DMS 273 treated with DMSO at 0.1 percent for 48 hours (cell line): Measurements from ENCODE around the gene SVOPL.
"Not testable (repeated sequence)": the region's sequence is repeated elsewhere in the genome, so short reads cannot be mapped to it uniquely, and the experiment has no call there.

Experiments used
- DNase-seq: peaks from one replicate; lab custom pipeline; 2025; lab: John Stamatoyannopoulos, UW

The SVOPL gene

GRCh38 chr7:138700857-138701536, at the start of gene SVOPL:
Gene SVOPL, minus strand, starts transcription at chr7:138701362. Its CDS starts 22,317 bp downstream, at chr7:138679045.
- DNase-seq, result no peak

GRCh38 chr7:138750473-138750872, 49.3 kb upstream of the SVOPL start:
- no peak for DNase-seq

- no peak for DNase-seq
These were observed 48.8 kb upstream of the SVOPL start for GRCh38 chr7:138749960-138750359.

- DNase-seq, result no peak
These were observed 47.5 kb upstream of the SVOPL start for GRCh38 chr7:138748666-138749065.

- DNase-seq, result no peak
These were observed 44.9 kb upstream of the SVOPL start for GRCh38 chr7:138746073-138746472.

- no peak for DNase-seq
These were observed 44.0 kb upstream of the SVOPL start for GRCh38 chr7:138745189-138745588.

- DNase-seq, result no peak
These were observed 40.2 kb upstream of the SVOPL start for GRCh38 chr7:138741453-138741735.

GRCh38 chr7:138739859-138740258, 38.7 kb upstream of the SVOPL start:
- DNase-seq, result no peak

GRCh38 chr7:138738551-138739335, 37.6 kb upstream of the SVOPL start:
- peak; percentile 76 for DNase-seq

GRCh38 chr7:138738114-138738513, 37.0 kb upstream of the SVOPL start:
- no peak for DNase-seq

- DNase-seq, result no peak
These were observed 34.2 kb upstream of the SVOPL start for GRCh38 chr7:138735399-138735798.

- not testable (repeated sequence) for DNase-seq
These were observed 30.6 kb upstream of the SVOPL start for GRCh38 chr7:138731733-138732132.

GRCh38 chr7:138729444-138729843, 28.3 kb upstream of the SVOPL start:
- no peak for DNase-seq

- DNase-seq, result no peak
These were observed 26.4 kb upstream of the SVOPL start for GRCh38 chr7:138727336-138728099.

GRCh38 chr7:138726288-138726687, 25.1 kb upstream of the SVOPL start:
- no peak for DNase-seq

- DNase-seq, result no peak
These were observed 19.1 kb upstream of the SVOPL start for GRCh38 chr7:138720286-138720685.

GRCh38 chr7:138716889-138717288, 15.7 kb upstream of the SVOPL start:
- no peak for DNase-seq

- DNase-seq, result no peak
These were observed 12.0 kb upstream of the SVOPL start for GRCh38 chr7:138713191-138713590.

GRCh38 chr7:138712652-138713051, 11.5 kb upstream of the SVOPL start:
- no peak for DNase-seq

- DNase-seq, result no peak
These were observed 9.6 kb upstream of the SVOPL start for GRCh38 chr7:138710536-138711385.

GRCh38 chr7:138705167-138705566, 4.0 kb upstream of the SVOPL start:
- DNase-seq, result no peak

GRCh38 chr7:138701537-138701923, 368 bp upstream of the SVOPL start:
- DNase-seq, result no peak
